ENCODE data around the gene ZNF282.

ZNF282 gene

GRCh38 chr7:149195180-149196150, at the start of gene ZNF282:
Gene ZNF282 (plus strand): TSS chr7:149195546. CDS start chr7:149195590, 44 bp downstream.
- peak; percentile 84 to 86 for DNase-seq
- no peak for TF ChIP-seq GATA1 (IDR thresholded peaks at IDR 0.05; ENCODE audit: low read depth, low read length)
- peak; percentile 73 for TF ChIP-seq POLR2A (IDR thresholded peaks at IDR 0.05; ENCODE audit: low read length)

DNA sequence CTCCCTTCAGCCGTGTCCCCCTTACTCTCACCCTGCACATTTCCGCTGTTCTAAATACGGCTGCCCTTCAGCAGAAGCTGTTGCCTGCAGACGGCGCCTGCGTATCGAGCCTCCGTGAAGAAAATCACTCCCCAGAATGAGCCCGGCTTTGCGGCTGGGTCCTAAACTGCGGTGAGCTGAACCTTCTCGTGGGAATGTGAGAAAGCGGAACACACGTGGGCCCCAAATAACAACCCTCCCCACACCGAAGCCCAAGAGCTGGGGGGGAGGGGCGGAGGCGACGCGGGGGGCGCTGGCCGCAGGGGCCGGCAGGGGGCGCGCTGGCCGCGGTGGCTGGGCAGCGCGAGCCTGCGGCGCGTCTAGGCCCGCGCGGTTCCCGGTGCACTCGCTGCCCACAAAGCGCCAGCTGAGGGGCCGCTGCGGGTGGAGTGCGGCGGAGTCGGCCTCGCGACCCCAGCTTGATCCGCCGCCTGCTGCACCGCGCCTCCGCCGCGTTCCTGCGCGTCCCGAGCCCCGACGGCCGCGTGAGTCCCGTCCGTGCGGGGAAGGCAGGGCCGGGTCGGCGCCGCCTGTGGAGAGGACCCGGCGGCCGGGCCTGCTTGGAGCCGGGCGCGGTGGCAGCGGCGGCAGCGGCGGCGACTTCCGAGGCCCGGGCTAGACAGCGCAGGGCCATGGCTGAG, 48.1 kb upstream of the ZNF282 start, which contains the start of gene ZNF398:
TSS of gene ZNF398 (plus strand) at position 382 of the 680 bp plus-strand sequence. CDS start at position 672, 290 bp downstream.
- DNase-seq = peak; percentile 91 to 93
- TF ChIP-seq POLR2A (IDR thresholded peaks at IDR 0.05; ENCODE audit: low read length) (peak; percentile 60), GATA1 (IDR thresholded peaks at IDR 0.05; ENCODE audit: low read depth, low read length) (no peak)

GRCh38 chr7:149147752-149148653, 47.3 kb upstream of the ZNF282 start:
- DNase-seq = peak; percentile 77 to 82
- no peak for TF ChIP-seq GATA1 (IDR thresholded peaks at IDR 0.05; ENCODE audit: low read depth, low read length)
- no peak for TF ChIP-seq POLR2A (IDR thresholded peaks at IDR 0.05; ENCODE audit: low read length)

DNA sequence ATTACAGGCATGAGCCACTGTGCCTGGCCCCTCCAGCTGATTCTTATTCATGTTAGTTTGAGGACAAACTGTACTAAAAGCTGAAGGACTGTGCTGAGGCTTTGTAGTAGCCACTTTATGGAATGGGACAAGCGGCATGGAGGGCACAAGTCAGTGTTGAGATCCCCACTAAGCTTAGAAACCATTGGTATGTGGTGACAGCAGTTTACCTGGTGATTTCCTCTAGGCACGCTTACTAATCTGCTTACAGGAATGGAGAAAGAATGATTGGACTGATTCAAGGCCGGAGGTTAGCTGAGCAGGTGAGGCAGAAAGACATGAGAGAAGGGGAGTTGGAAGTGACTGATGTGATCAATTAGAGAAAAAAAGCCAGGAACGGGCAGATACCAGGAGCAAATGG, 44.4 kb upstream of the ZNF282 start:
- TF ChIP-seq POLR2A (IDR thresholded peaks at IDR 0.05; ENCODE audit: low read length) = no peak
- TF ChIP-seq GATA1 (IDR thresholded peaks at IDR 0.05; ENCODE audit: low read depth, low read length) = no peak
- no peak for DNase-seq

DNA sequence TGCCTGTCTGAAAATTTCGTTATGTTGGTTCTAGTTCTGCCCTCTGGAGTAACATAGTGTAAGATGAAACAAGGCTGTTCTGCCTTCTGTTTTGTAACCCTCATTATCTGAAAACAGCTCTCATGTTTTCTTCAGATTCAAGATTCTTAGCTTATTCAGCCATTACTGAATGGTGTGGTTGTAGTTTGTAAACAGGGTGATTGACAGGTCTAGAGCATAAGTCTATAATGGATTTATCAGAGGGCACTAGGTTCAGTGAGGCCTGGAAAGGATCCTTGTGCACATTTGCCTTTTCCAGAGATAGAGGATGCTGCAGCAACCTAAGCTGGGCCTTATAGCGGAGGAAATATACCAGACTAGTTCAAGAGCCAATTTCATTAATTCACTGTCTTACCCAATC, 42.0 kb upstream of the ZNF282 start:
- no peak for DNase-seq
- no peak for TF ChIP-seq POLR2A (IDR thresholded peaks at IDR 0.05; ENCODE audit: low read length)
- TF ChIP-seq GATA1 (IDR thresholded peaks at IDR 0.05; ENCODE audit: low read depth, low read length) = no peak

DNA sequence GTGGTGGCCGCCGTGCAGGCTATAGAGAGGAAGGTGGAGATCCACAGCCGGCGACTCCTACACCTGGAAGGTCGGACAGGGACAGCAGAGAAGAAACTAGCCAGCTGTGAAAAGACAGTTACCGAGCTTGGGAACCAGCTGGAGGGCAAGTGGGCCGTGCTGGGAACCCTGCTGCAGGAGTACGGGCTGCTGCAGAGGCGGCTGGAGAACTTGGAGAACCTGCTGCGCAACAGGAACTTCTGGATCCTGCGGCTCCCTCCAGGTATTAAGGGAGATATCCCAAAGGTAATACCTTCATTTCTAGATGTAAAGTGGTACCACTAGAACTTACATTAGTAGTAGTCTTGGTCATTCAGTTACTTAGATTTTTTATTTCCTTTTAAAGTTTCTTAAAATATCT, 41.3 kb upstream of the ZNF282 start:
- DNase-seq = no peak
- no peak for TF ChIP-seq POLR2A (IDR thresholded peaks at IDR 0.05; ENCODE audit: low read length)

DNA sequence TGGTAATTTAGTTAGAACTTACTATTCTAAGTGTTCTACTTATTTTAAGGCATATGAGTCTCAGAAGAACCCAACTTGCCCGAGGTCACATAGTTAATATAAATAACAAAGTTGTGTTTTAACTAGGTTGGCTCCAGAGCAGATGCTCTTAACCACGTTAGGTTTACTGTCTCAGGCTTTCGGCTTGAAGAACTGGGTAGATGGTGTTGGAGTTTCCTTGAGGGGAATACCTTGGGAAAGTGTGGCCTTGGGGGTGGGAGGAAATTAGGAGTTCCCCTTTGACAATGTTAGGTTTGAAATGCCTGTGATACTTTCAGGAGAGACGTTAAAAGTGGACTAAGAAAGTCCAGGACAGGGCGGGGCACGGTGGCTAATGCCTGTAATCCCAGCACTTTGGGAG, 38.4 kb upstream of the ZNF282 start:
- TF ChIP-seq GATA1 (IDR thresholded peaks at IDR 0.05; ENCODE audit: low read depth, low read length) (no peak), POLR2A (IDR thresholded peaks at IDR 0.05; ENCODE audit: low read length) (no peak)
- no peak for DNase-seq

DNA sequence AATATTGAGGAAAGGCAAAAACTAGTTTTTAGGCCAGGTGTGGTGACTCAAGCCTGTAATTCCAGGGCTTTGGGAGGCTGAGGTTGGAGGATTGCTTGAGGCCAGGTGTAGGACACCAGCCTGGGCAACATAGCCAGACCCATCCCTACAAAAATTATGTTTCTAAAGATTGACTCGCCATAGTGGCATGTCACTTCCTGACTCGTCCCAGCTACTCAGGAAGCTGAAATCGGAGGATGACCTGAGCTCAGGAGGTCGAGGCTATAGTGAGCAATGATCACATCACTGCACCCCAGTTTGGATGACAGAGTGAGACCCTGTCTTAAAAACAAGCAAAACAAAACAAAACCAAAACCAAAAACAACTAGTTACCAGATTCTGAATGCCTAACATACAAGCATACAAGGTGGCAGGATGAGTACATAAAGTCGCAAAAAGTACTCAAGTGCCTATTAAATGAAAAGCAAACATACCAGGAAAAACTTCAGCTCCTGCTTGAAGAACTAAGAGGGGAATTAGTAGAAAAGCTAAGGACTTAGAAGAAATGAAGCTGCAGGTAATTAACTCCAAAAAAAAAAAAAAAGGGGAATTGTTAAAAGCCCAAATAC, 34.0 kb upstream of the ZNF282 start:
- TF ChIP-seq POLR2A (IDR thresholded peaks at IDR 0.05; ENCODE audit: low read length) = no peak
- TF ChIP-seq GATA1 (IDR thresholded peaks at IDR 0.05; ENCODE audit: low read depth, low read length) = no peak
- DNase-seq = no peak

- no peak for TF ChIP-seq GATA1 (IDR thresholded peaks at IDR 0.05; ENCODE audit: low read depth, low read length)
- TF ChIP-seq POLR2A (IDR thresholded peaks at IDR 0.05; ENCODE audit: low read length) = no peak
- DNase-seq = no peak
These were observed 29.2 kb upstream of the ZNF282 start for GRCh38 chr7:149166142-149166541.

DNA sequence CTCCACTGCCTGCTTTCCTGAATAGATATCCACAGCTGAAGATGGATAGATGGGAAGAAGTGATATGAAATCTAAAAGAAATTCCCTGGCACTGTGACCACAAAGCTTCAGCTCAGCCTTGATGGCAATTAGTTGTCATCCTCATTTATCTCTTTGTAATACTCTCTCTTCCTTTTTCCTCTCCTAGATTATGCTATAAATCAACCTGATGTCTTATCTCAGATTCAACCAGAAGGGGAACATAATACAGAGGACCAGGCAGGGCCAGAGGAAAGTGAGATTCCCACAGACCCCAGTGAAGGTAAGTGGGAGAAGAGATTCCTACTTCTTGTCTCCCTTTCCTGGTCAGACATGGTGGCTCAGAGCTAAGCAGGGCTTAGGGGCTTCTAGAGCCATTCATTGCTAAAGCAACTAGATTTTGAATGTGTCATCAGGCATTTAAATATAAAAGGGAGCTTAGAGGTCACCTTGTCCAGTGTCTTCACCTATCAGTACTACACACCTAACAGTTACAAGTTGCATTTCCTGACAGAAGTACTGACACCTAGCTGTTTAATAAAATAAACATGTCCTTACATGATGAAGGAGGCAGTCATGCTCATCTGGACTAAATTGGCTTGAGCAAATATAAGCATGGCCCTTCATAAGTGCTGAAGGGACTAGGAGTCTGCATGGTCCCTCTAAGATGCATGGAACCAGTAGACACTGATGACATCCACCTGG, 28.6 kb upstream of the ZNF282 start:
- no peak for DNase-seq
- TF ChIP-seq POLR2A (IDR thresholded peaks at IDR 0.05; ENCODE audit: low read length) (no peak), GATA1 (IDR thresholded peaks at IDR 0.05; ENCODE audit: low read depth, low read length) (no peak)

GRCh38 chr7:149171892-149172533, 23.3 kb upstream of the ZNF282 start:
- no peak for DNase-seq
- TF ChIP-seq GATA1 (IDR thresholded peaks at IDR 0.05; ENCODE audit: low read depth, low read length) = no peak

GRCh38 chr7:149172534-149172920, 22.8 kb upstream of the ZNF282 start:
- DNase-seq = no peak
- TF ChIP-seq GATA1 (IDR thresholded peaks at IDR 0.05; ENCODE audit: low read depth, low read length) (no peak), POLR2A (IDR thresholded peaks at IDR 0.05; ENCODE audit: low read length) (no peak)
